RWPE1 (cell line): Measurements from ENCODE around the gene USP32.

Experiments used
- CTCF ChIA-PET: fragments of 350-600 bp; sonication (Branson Sonifier 250); formaldehyde crosslinking; extraction: SDS; loops from one replicate; lab custom pipeline; 2021; lab: Yijun Ruan, JAX
- POLR2A ChIA-PET: fragments of 400-600 bp; formaldehyde crosslinking; extraction: SDS; loops from one replicate; lab custom pipeline; 2020; ENCODE audit warnings: antibody characterized with exemption; ENCODE audit not compliant: low non-redundant PET; lab: Yijun Ruan, JAX
- DNase-seq: peaks from one replicate; pipeline ENCODE4 v3.0.0; 2012; ENCODE audit warnings: low spot score
- H3K27ac ChIP-seq: fragments of 450-650 bp; 2 replicates; pipeline ENCODE4 v1.5.1; 2017
- TF ChIP-seq, protein P1 (sequence below): fragments of 450-650 bp; conservative IDR thresholded peaks from 2 replicates; pipeline ENCODE4 v1.5.1; 2017; ENCODE audit warnings: low read depth, mild to moderate bottlenecking

The USP32 gene

DNA sequence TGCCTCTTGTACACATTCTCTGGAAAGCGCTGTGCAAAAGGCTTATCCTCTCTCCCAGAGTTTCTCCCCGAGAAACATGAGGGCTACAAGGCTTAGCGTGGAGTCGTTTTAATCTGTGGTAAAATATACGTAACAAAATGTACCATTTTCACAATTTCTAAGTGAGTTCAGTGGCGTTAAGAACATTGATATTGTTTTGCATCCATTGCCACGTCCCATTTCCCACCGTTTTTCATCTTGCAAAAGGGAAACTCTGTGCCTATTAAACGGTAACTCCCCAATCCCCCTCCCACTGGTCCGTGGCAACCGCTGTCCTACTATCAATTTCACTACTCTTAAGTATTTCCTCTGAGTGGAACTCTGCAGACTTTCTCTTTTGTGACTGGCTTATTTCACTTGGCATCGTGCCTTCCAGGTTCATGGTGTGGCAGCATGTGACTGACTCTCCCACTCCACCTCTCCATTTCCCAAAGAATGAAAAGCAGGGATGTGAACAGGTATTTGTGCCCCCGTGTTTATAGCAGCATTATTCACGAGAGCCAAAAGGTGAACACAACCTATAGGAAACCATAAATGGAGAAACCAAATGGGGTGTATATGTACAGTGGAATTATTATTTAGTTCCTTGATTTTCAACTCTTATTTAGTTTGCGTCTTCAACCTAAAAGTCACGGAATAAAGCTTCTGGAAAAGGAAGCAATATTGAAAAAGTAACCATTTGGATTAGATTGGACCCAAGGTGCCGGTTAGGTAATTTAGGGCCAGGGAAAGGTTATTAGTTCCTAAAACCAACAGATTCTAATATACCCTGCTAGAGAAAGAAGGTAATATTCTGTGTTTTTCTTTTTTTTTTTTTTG, 1.1 kb upstream of the USP32 start:
- TF ChIP-seq, protein P1, sequence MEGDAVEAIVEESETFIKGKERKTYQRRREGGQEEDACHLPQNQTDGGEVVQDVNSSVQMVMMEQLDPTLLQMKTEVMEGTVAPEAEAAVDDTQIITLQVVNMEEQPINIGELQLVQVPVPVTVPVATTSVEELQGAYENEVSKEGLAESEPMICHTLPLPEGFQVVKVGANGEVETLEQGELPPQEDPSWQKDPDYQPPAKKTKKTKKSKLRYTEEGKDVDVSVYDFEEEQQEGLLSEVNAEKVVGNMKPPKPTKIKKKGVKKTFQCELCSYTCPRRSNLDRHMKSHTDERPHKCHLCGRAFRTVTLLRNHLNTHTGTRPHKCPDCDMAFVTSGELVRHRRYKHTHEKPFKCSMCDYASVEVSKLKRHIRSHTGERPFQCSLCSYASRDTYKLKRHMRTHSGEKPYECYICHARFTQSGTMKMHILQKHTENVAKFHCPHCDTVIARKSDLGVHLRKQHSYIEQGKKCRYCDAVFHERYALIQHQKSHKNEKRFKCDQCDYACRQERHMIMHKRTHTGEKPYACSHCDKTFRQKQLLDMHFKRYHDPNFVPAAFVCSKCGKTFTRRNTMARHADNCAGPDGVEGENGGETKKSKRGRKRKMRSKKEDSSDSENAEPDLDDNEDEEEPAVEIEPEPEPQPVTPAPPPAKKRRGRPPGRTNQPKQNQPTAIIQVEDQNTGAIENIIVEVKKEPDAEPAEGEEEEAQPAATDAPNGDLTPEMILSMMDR: no peak
- peak; percentile 21 for DNase-seq
- peak overlapping the region; percentile 97 for H3K27ac ChIP-seq
- ChIA-PET CTCF (interaction anchor here (0.6 to 0.9 kb wide), 3 partner anchors 35 to 1043 kb away, joined by 3 to 7 read pairs (median 3); no protein-coding TSS in a partner anchor), POLR2A (no interaction called here)

GRCh38 chr17:60391471-60392041, 377 bp downstream of the USP32 start:
- TF ChIP-seq, protein P1: no peak
- H3K27ac ChIP-seq: peak overlapping the region; percentile 97
- CTCF ChIA-PET: no interaction called here
- DNase-seq: peak; percentile 73
- POLR2A ChIA-PET: interaction anchor here (0.7 kb wide), 1 partner anchor 435 kb away, joined by 3 read pairs; no protein-coding TSS in a partner anchor

DNA sequence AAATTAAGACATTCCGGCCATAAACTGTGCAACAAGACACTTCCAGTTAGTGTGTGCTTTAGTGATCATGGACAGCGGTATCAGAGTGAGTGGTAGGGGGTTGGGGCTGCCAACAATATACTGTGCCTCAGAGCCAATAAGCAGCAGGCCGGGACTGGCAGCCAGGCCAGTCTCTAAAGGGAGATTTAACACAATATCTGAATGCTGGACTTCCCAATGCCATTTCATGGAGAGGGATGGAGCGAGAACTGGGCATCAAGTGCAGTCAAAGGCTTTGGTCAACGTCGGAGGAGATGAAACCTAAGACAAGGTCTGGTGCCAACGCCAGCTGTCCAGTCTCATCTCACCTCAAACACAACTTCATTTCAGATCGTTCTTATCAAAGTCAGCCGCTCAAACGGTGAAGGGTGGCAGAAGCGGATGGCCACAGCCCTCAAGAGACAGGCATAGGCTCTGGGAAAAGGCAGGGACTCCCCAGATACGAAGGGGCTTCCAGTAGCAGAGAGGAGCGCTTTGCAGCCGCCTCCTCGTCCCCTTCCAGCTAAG, 935 bp downstream of the USP32 start:
- peak; percentile 28 for DNase-seq
- TF ChIP-seq, protein P1: no peak
- ChIA-PET CTCF (no interaction called here), POLR2A (no interaction called here)
- peak overlapping the region; percentile 97 for H3K27ac ChIP-seq

DNA sequence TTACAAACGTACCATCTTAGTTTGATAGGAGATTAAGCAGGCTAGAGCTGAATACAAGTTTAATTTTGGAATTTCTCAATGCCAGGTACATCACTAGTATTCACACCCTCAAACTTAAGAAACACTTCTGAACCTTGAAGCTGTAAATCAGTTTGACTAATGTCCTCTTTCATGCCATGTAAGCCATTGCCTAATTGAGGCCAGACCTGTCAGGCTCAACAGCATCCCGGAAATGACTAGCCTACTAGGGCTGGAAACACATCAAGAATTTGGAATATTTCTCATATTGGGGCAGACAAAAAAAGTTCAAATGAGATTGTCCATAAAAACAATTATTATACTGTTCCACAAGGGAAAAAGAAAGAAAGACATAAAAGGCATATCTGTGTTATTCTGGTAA, 1.7 kb downstream of the USP32 start:
- TF ChIP-seq, protein P1: no peak
- ChIA-PET CTCF (interaction anchor here (0.8 kb wide), 1 partner anchor 37 kb away, joined by 3 read pairs; no protein-coding TSS in a partner anchor), POLR2A (no interaction called here)
- peak overlapping the region; percentile 85 for H3K27ac ChIP-seq
- DNase-seq: peak; percentile 68

- CTCF ChIA-PET: no interaction called here
- POLR2A ChIA-PET: interaction anchor here (0.6 kb wide), 1 partner anchor 16 kb away, joined by 3 read pairs; no protein-coding TSS in a partner anchor
- H3K27ac ChIP-seq: no peak overlapping the region
- DNase-seq: no peak
- TF ChIP-seq, protein P1: no peak
Measured at GRCh38 chr17:60388742-60389141, 3.2 kb downstream of the USP32 start.

GRCh38 chr17:60387666-60388065, 4.3 kb downstream of the USP32 start:
- no peak overlapping the region for H3K27ac ChIP-seq
- TF ChIP-seq, protein P1: no peak
- no peak for DNase-seq
- CTCF ChIA-PET: no interaction called here
- POLR2A ChIA-PET: no interaction called here
